ENCODE measurements around the gene FGR. TPM values are rescaled to one million over a fixed set of nuclear protein-coding genes. Genes with fewer than 3 reads are reported as not detected.

Gene FGR
- polyA plus RNA-seq, 6 donors from 2014 or later = 106 to 197 (median 132) TPM

DNA sequence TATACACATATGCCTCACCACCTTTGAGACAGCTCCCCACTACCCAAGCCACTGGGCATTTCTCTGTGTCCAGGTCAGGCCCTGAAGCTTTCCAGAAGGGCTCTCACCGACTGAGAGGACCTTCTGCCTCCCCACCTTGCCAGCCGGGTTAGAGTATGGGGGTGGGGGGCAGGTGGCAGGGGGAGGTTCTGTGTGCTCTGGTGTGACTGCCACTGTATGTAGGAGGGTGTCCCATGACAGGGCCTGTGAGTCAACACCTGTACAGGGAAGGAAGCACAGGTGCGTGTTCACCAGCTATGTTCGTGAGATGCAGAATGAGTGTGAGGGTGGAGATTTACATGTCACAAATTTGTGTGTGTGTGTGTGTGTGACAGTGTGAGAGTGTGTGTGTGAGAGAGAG lies 38.0 kb downstream of the FGR start:
- H3K27ac Mint-ChIP-seq = no peak overlapping the region
- H3K4me3 Mint-ChIP-seq = no peak overlapping the region
- DNase-seq (no peak), ATAC-seq (ENCODE audit: low read depth in 2 of 2) (peak; percentile 39 to 48)
- no peaks in the 10 kb centered on the region for H3K9me3 Mint-ChIP-seq
- H3K27me3 Mint-ChIP-seq = no peaks in the 10 kb centered on the region
- peaks cover 0 to 32% (median 31%) of the 10 kb centered on the region in 3 donors for H3K4me1 Mint-ChIP-seq
- H3K36me3 Mint-ChIP-seq = no peaks in the 10 kb centered on the region

DNA sequence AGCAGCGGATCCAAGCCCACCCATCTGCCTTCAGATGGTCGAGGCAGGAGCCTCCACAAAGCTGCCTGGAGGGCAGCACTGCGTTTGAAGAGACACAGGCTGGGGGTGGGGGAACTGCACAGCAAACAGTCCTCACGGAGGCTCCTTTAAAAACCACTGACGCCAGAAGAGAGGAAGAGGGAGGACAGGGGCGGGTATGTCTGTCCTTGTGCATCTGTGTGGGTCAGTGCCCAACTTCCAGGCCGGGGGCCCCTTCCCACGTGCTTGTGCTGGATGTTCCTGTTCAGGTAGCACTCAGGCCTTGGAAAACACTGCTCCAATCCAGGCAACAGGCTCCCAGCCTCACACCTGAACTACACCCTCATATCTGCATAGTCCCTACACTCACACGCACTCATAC lies 38.7 kb downstream of the FGR start:
- DNase-seq = no peak
- ATAC-seq (ENCODE audit: low read depth in 2 of 2) = no peak
- no peaks in the 10 kb centered on the region for H3K9me3 Mint-ChIP-seq
- H3K36me3 Mint-ChIP-seq = no peaks in the 10 kb centered on the region
- H3K27me3 Mint-ChIP-seq = no peaks in the 10 kb centered on the region
- no peak overlapping the region for H3K27ac Mint-ChIP-seq
- H3K4me3 Mint-ChIP-seq = no peak overlapping the region
- H3K4me1 Mint-ChIP-seq = peaks cover 0 to 28% (median 27%) of the 10 kb centered on the region in 3 donors

DNA sequence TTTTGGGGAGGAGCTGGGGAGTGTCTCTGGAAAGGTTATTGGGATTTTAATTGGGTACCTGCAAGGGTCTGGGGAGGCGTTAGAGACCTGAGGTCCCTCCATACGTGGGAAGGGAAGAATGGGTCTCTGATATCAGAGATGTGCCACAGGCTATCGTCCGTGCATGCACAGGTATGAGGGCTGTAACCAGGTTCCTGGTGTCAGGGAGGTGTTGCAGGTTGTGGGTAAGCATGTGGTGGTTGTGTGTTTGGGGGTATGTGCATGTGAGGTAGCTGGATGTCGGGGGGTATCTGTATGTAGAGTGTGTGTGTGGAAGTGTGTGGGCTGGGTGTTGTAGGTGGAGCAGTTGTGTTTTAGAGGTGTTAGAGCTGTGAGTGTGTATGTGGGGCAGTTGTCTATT lies 39.4 kb downstream of the FGR start:
- DNase-seq (no peak), ATAC-seq (ENCODE audit: low read depth in 2 of 2) (no peak)
- Mint-ChIP-seq H3K27ac (no peak overlapping the region), H3K27me3 (no peaks in the 10 kb centered on the region), H3K36me3 (no peaks in the 10 kb centered on the region), H3K4me1 (peaks cover 0 to 23% (median 20%) of the 10 kb centered on the region in 3 donors), H3K4me3 (no peak overlapping the region), H3K9me3 (no peaks in the 10 kb centered on the region)

DNA sequence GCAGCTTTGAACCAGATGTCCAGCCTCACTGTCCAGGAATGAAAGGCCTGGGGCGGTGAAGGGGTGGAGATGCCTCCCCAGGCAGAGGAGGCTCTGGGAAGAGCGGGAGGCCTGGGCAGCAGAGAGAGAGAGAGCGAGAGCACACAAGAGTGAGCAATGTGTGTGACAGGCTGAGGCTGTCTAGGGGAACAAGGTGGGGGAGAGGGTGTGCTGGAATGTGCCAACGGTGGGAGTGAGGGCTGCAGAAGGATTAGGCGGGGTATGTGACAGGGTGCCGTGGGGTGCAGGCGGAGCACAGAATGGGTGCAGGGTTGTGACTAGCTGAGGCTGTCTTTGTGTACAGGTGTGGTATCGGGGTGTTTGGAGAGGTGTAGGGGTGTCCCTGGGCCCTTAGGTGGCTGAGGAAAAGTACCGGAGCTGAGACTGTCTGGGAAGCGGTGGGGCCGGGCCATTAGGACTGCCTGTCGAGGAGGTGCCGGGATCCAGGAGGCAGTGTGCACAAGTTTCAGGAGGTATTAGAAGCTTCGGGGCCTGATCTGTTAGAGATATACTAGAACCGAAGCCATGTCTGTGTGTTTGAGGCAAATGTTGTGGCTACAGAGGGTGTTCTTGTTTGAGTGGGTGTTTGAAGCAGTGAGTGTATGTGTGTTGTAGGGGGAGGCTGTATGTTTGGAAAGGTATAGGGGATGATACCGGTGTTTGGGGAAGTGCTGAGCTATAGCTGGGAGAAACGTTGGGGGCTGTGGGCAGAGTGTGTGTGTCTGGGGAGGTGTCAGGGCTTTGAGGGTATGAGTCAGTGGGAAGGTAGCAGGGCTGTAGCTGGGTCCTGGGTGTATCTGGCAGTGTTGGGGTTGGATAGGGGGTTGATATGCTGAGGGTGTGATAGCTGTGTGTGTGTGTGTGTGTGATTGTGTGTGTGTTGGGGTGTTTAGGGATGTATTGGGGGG lies 40.1 kb downstream of the FGR start:
- Mint-ChIP-seq H3K4me3 (no peak overlapping the region), H3K9me3 (no peaks in the 10 kb centered on the region), H3K36me3 (no peaks in the 10 kb centered on the region), H3K27me3 (no peaks in the 10 kb centered on the region), H3K4me1 (peaks cover 0 to 15% (median 13%) of the 10 kb centered on the region in 3 donors), H3K27ac (no peak overlapping the region)
- no peak for DNase-seq
- ATAC-seq (ENCODE audit: low read depth in 2 of 2) = no peak

DNA sequence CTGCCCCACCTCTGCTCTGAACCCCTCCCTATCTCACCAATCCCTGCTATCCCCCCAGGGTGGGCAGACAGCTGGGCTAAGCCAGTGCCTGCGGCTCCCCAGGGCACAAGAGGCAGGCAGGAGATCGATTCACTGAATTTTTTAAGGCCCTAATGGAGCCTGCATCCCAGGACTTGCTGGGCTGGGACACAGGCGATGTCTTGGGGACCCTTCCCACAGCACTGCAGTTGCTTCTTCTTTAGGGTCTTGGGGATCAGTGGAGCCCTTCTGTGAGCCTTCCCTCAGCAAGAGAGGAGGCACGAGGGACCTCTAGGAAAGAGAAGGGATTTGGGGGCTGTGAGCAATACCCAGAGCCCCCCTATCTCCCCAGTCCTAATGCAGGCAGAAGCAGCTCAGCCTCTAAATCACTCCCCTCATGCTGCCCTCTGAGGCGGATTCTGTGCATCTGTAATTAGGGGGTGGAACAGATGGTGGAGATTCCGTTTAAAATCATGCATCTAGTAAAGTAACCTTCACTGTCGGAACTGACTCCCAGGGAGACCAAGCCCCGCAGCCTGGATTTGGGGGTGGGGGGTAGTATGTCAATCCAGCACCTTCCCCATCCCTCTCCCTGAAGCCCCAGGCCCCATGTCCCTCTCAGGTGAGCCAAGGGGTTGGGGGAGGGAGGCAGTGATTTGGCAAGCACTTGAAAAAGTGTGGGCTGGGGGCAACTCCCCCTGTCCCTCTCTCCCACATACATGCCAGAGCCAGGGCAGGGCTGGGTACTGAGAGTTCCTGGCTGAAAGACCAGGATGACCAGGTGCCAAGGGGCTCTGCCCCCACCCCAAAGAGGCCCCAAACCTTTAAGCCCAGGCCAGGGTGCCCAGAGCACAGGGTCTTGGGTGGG lies 41.1 kb downstream of the FGR start:
- Mint-ChIP-seq H3K27me3 (no peaks in the 10 kb centered on the region), H3K4me1 (peaks cover 0 to 10% (median 6%) of the 10 kb centered on the region in 3 donors), H3K27ac (peak overlapping the region in 2 of 6 donors; percentile 11 to 22), H3K4me3 (no peak overlapping the region), H3K9me3 (no peaks in the 10 kb centered on the region), H3K36me3 (no peaks in the 10 kb centered on the region)
- no peak for DNase-seq
- ATAC-seq (ENCODE audit: low read depth in 2 of 2) = no peak

DNA sequence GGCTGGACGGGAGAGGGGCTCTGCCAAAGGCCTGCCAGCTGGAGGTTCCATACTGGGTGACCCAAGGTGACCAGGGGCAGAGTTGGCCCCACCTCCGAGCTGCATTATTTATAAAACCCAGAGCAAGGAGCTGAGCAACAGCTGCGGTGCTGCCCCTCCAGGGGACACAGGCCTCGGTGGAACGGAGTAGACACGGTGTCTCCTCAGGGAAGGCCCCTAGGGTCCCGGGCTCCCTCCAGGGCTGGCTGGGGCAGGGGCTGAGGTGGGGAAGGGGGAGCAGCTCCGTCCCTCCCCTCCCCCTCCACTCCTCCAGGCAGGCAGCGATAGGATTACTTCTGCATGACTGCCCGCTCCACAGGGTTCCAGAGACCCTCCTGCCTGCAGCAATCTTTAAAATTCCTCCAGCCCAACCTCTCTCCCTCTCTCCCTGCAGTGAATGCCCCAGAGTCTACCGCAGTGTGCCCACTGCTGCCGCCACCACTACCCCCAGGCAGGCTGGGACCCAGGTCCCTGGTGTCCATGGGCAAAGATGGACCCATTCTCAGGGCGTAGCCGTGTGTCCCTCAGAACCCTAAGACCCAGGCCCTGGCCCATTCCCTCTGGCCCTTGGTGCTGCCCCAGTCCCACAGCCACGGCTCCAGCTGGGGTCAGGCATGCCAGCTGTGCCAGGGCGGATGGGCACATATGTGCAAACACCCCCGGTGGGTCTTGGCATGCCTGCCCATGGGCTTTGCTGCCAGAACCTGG lies 41.9 kb downstream of the FGR start:
- ATAC-seq (ENCODE audit: low read depth in 2 of 2) (no peak), DNase-seq (no peak)
- peak overlapping the region in 2 of 6 donors; percentile 11 to 22 for H3K27ac Mint-ChIP-seq
- H3K4me1 Mint-ChIP-seq = peaks cover 0 to 6% (median 0%) of the 10 kb centered on the region in 3 donors
- no peaks in the 10 kb centered on the region for H3K9me3 Mint-ChIP-seq
- no peaks in the 10 kb centered on the region for H3K27me3 Mint-ChIP-seq
- H3K36me3 Mint-ChIP-seq = no peaks in the 10 kb centered on the region
- H3K4me3 Mint-ChIP-seq = no peak overlapping the region

DNA sequence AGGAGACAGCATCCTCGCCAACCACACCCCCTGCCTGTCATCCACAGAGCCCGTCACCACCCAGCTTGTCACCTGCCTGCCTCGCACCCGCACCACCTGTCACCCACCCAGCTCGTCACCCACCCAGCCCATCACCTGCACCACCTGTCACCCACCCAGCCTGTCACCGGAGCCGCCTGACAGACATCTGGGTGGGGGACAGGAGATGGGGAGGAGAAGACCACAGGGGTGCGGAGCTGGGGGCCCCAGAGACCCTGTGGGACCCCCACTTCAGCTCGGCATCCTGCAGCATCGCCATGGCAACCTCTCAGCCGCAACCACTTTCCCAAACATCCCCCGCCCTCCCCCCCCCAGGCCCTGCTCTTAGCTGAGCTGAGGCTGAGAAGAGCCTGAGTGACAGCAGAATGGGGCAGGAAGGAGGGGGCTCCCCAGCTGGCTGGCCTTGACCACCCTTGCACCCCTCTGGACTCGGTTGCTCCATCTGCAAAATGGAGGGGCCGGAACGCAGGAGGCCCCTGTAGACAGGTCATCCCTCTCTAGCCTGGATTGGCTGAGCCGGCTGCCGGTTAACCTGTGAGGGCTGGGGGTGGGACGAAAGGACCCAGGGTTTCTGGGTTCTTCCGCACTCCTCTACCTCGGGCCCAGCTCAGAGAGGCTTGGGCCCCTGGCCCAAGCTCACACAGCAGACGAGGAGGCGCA lies 42.6 kb downstream of the FGR start:
- Mint-ChIP-seq H3K4me3 (peak overlapping the region in 1 of 8 donors; percentile 38), H3K27me3 (no peaks in the 10 kb centered on the region), H3K4me1 (no peaks in the 10 kb centered on the region), H3K9me3 (no peaks in the 10 kb centered on the region), H3K36me3 (no peaks in the 10 kb centered on the region), H3K27ac (no peak overlapping the region)
- DNase-seq (no peak), ATAC-seq (ENCODE audit: low read depth in 2 of 2) (no peak)

DNA sequence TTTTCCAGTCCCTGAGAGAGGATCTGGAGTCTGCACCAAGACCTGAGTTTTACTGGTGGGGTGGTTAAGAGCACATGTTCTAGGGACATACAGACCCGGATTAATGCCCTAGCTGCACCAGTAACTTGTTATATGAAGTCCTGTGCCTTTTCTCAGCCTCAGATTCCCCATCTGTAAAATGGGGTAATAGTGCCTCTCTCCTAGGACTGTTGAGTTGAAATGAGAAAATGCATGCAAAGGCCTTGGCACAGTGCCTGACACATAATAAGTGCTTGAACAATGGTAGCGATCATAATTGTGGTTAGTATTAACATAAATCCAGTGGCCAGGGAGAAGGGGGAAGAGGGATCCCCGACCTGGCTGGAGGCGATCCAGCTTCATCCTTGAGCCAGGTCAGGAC lies 43.4 kb downstream of the FGR start:
- no peak for DNase-seq
- H3K9me3 Mint-ChIP-seq = no peaks in the 10 kb centered on the region
- no peak overlapping the region for H3K4me3 Mint-ChIP-seq
- H3K36me3 Mint-ChIP-seq = no peaks in the 10 kb centered on the region
- no peaks in the 10 kb centered on the region for H3K4me1 Mint-ChIP-seq
- no peak for ATAC-seq (ENCODE audit: low read depth in 2 of 2)
- no peak overlapping the region for H3K27ac Mint-ChIP-seq
- no peaks in the 10 kb centered on the region for H3K27me3 Mint-ChIP-seq

DNA sequence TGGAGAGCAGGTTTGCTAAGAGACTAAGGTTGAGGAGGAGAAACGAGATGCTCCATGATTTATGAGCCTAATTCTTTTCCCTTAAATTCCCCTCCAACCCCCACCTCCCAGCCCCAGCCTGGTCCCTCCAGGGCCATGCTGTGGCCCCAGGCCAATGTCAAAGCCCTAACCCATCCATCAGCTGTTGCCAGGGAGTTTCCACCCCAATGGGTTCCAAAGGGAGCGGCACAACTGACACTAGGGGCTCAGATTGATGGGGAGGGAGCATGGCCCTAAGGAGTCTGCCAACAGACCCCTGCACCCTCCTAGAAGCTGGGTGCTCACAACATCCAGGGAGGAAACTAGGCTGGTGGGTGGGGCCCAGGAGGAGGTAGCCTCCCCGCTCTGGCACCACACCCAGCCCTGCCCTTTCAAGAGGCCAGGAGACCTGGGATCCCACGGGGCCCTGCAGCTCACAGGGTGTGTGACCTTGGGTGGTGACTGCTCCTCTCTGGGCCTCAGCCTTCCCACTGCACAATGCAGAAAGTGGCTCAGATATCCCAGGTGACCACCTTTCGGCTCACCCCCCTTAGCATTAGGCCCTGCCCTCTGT lies 44.0 kb downstream of the FGR start:
- no peak for ATAC-seq (ENCODE audit: low read depth in 2 of 2)
- no peak for DNase-seq
- peak overlapping the region in 1 of 8 donors; percentile 15 for H3K4me3 Mint-ChIP-seq
- no peaks in the 10 kb centered on the region for H3K9me3 Mint-ChIP-seq
- H3K4me1 Mint-ChIP-seq = no peaks in the 10 kb centered on the region
- H3K36me3 Mint-ChIP-seq = no peaks in the 10 kb centered on the region
- peak overlapping the region in 1 of 6 donors; percentile 52 for H3K27ac Mint-ChIP-seq
- H3K27me3 Mint-ChIP-seq = no peaks in the 10 kb centered on the region

DNA sequence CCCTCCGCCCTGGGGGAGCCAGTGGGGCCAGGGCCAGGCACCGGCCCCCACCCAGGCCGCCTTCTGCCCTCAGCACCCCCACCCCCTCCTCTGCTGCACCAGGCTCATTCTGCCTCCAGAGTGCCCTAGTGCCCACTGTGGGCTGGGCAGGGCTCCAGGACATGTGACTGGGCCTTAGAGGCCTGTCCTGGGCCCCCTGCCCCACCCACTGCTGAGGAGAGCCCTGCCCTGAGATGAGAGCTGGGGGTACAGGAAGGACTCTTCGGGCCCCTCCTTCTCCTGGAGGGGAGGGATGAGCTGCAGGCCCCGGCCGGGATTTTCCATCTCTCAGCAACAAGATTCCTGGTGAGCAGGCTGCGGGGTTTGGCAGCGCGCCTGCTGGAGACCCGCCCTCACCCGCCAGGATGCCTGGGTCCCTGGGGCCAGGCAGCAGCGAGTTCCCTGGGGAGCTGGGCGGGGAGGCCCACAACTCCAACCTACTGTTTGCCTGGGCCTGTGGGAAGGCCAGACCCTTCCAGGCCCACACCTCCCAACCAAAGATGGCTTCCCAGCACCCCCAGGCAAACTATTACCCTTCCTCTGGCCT lies 45.1 kb downstream of the FGR start:
- no peak overlapping the region for H3K27ac Mint-ChIP-seq
- no peaks in the 10 kb centered on the region for H3K27me3 Mint-ChIP-seq
- DNase-seq (no peak), ATAC-seq (ENCODE audit: low read depth in 2 of 2) (no peak)
- H3K4me1 Mint-ChIP-seq = no peaks in the 10 kb centered on the region
- H3K9me3 Mint-ChIP-seq = no peaks in the 10 kb centered on the region
- no peak overlapping the region for H3K4me3 Mint-ChIP-seq
- H3K36me3 Mint-ChIP-seq = no peaks in the 10 kb centered on the region

DNA sequence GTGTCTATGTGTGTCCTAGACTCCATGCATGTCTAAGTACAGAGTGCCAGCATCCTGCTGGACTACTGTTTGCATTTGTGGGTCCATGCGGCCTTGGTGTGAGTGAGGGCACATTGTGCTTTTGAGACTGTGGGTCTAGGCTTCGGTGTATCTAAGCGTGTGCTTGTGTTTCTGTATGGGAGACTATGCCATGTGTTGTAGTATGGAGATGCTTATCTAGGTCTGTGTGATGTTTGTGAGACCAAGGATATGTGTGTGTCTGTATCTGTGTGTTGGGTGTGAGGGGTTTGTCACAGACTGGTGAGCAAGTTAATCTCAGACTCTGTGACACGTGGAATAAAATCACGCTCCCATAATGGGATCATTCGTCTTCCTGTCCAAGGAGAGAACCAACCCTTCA lies 45.5 kb downstream of the FGR start:
- H3K4me3 Mint-ChIP-seq = no peak overlapping the region
- H3K9me3 Mint-ChIP-seq = no peaks in the 10 kb centered on the region
- H3K36me3 Mint-ChIP-seq = no peaks in the 10 kb centered on the region
- H3K27me3 Mint-ChIP-seq = no peaks in the 10 kb centered on the region
- H3K4me1 Mint-ChIP-seq = no peaks in the 10 kb centered on the region
- H3K27ac Mint-ChIP-seq = no peak overlapping the region
- DNase-seq (no peak), ATAC-seq (ENCODE audit: low read depth in 2 of 2) (no peak)

Measured in naive B cell (primary cell).